HG03196 (cell line): Measurements from ENCODE around the gene RALGAPA1.
"Not testable (repeated sequence)": the region's sequence is repeated elsewhere in the genome, so short reads cannot be mapped to it uniquely, and the experiment has no call there.

Source experiments
- ATAC-seq: cut with Tn5 transposase; IDR thresholded peaks from one replicate; pipeline ENCODE4 v1.9.1; 2021; ENCODE audit not compliant: unreplicated experiment

The RALGAPA1 gene

GRCh38 chr14:35632271-35632670 is 176.8 kb downstream of the RALGAPA1 start:
- ATAC-seq = no peak

GRCh38 chr14:35631071-35631805 is 177.9 kb downstream of the RALGAPA1 start:
- ATAC-seq = no peak

DNA sequence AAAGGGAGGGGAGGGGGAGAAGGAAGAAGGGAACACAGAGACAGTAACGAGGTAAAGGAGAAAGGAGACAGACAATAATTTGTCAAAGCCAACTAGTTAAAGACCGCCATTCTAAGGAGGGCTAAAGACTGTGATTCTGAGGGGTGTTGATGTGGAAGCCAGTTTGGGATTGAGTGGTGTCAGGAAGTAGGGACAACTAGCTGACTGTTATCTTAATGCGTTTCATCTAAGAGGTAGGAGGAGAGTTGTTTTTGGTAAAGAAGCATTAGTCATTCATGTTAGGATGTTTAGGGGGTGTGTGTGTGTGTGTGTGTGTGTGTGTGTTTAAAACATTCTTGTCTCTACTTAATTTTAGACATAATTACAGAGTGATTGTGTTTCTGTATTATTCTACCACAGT is 180.1 kb downstream of the RALGAPA1 start:
- ATAC-seq = no peak

DNA sequence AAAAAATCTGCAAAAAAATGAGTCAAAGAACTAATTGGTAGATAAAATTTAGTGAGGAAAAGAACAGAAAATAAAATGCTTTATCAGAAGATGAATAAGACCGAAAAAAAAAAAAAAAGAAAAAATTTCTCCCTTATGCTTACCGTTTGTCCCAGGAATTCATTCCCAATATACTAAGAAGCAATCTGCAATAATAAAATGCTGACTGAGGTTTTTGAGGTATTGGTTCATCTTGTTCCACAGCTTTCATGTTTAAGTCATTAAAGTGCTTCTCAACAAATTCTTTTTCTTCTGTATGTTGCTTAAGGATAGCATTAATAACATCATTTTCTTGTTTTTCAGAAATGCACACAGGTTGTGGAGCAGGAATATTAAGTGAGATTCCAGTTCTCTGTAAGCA is 182.1 kb downstream of the RALGAPA1 start:
- ATAC-seq = not testable (repeated sequence)

DNA sequence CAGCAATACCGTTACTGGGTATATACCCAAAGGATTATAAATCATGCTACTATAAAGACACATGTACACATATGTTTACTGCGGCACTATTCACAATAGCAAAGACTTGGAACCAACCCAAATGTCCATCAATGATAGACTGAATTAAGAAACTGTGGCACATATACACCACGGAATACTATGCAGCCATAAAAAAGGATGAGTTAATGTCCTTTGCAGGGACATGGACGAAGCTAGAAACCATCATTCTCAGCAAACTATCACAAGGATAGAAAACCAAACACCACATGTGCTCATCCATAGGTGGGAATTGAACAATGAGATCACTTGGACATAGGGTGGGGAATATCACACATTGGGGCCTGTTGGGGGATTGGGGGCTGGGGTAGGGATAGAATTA is 187.1 kb downstream of the RALGAPA1 start:
- ATAC-seq = not testable (repeated sequence)

DNA sequence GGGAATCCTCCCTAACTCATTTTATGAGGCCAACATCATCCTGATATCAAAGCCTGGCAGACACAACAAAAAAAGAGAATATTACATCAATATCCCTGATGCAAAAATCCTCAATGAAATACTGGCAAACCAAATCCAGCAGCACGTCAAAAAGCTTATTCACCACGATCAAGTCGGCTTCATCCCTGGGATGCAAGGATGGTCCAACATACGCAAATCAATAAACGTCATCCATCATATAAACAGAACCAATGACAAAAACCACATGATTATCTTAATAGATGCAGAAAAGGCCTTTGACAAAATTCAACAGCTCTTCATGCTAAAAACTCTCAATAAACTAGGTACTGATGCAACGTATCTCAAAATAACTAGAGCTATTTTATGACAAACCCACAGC is 189.1 kb downstream of the RALGAPA1 start:
- ATAC-seq = not testable (repeated sequence)

DNA sequence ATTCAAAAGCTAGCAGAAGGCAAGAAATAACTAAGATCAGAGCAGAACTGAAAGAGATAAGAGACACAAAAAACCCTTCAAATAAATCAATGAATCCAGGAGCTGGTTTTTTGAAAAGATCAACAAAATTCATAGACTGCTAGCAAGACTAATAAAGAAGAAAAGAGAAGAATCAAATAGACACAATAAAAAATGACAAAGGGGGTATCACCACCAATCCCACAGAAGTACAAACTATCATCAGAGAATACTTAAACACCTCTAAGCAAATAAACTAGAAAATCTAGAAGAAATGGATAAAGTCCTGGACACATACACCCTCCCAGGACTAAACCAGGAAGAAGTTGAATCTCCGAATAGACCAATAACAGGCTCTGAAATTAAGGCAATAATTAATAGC is 189.6 kb downstream of the RALGAPA1 start:
- not testable (repeated sequence) for ATAC-seq

GRCh38 chr14:35617500-35617899 is 191.6 kb downstream of the RALGAPA1 start:
- ATAC-seq = no peak

- ATAC-seq = no peak
These were observed 201.7 kb downstream of the RALGAPA1 start for GRCh38 chr14:35607380-35607779.

DNA sequence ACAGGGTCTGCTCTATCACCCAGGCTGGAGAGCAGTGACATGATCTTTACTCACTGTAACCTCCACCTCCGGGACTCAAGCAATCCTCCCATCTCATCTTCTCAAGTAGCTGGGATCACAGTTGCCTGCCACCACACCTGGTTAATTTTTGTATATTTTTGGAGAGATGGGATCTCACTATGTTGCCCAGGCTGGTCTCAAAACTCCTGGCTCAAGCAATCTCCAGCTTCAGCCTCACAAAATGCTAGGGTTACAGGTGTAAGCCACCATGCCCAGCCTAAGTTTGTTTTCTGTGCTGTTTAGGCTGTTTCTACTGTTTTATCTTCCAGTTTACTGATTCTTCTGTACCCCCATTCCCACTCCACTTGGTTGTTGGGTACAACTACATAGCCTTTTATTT is 208.8 kb downstream of the RALGAPA1 start:
- ATAC-seq = no peak

DNA sequence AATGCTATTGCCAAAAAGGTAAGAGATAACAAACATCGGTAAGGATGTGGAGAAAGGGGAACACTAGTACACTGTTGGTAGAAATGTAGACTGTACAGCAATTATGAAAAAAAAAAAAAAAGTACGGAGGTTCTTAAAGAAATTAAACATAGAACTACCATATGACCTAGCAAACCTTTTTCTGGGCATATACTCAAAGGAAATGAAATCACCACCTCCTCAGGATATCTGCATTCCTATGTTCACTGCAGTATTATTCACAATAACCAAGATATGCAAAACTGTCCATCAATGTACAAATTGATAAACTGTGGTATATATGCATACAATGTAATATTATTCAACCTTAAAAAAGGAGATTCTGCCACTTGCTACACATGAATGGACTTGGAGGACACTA is 214.5 kb downstream of the RALGAPA1 start:
- no peak for ATAC-seq

DNA sequence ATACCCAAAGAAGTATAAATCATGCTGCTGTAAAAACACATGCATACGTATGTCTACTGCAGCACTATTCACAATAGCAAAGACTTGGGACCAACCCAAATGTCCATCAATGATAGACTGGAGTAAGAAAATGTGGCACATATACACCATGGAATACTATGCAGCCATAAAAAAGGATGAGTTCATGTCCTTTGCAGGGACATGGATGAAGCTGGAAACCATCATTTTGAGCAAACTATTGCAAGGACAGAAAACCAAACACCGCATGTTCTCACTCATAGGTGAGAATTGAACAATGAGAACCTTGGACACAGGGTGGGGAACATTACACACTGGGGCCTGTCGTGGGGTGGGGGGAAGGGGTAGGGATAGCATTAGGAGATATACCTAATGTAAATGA is 221.7 kb downstream of the RALGAPA1 start:
- not testable (repeated sequence) for ATAC-seq

DNA sequence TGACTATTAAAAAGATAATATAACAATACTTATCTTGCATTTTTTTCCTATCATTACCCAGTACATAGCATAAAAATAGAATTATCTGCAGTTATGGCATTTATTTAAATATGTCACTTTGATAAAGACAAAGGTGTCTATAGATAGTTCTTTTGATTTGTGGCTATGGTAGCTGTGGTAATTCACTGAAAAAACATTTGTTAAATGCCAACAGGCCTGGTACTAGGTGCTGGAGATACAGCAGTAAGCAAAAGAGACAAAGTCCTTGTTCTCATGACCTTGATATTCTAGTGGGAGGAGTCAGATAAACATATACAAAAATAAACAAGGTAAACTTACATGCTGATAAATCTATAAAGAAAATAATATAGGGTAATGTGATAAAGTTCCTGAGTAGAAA is 230.5 kb downstream of the RALGAPA1 start:
- ATAC-seq = no peak

DNA sequence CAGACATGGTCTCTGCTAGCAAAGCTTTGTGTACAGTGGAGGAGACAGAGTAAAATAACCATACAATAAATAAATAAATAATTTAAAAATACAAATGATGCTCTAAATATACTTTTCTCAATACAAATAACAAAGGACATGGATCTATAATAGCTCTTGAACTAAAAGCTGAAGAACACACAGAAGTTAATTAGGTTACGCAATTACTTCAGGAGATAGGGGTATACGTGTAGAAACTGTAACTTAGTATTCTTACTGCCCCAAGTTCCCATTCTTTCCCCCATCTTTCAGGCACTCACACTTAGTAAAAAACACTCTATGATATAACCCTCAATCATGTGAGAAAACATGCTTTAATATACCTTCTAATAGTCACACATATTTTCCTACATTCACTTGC is 231.0 kb downstream of the RALGAPA1 start:
- no peak for ATAC-seq

GRCh38 chr14:35576856-35577255 is 232.2 kb downstream of the RALGAPA1 start:
- ATAC-seq = no peak

- ATAC-seq = no peak
These were observed 232.8 kb downstream of the RALGAPA1 start for GRCh38 chr14:35576260-35576659.

- no peak for ATAC-seq
These were observed 235.2 kb downstream of the RALGAPA1 start for GRCh38 chr14:35573911-35574310.

DNA sequence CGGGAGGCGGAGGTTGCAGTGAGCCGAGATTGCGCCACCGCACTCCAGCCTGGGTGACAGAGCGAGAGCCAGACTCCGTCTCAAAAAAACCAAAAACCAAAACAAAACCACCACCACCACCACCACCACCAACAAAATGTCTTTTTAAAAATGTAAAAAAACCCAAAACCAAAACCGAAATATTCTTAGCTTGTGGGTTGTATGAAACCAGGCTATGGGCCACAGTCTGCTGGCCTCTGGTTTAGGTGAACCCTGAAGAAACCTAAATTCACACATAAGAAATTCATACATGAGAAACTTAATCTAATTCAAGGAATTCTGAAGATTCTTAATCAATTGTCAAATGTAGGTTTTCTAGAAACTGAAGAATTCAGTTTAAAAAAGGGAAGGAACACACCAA is 237.5 kb downstream of the RALGAPA1 start:
- no peak for ATAC-seq

GRCh38 chr14:35565871-35566464 is 243.1 kb downstream of the RALGAPA1 start:
- no peak for ATAC-seq

DNA sequence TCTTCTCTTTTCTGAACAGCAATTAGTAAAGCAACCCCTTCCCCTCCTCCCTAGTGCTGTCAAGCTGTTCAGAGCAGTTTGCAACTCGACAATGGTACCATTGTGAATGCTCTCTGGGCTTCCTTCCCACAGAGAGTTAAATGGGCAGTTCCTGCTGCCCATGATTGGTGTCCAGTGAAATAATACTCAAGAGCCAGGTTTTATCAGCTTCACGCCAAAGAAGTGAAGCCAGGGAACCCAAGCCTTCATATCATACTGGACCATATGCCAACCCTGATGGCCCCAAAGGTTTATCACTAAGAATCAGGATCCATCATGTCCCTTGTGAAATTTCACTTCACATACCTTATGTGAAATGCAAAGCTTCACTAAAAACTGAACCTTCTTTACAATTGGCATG is 250.4 kb downstream of the RALGAPA1 start:
- no peak for ATAC-seq

DNA sequence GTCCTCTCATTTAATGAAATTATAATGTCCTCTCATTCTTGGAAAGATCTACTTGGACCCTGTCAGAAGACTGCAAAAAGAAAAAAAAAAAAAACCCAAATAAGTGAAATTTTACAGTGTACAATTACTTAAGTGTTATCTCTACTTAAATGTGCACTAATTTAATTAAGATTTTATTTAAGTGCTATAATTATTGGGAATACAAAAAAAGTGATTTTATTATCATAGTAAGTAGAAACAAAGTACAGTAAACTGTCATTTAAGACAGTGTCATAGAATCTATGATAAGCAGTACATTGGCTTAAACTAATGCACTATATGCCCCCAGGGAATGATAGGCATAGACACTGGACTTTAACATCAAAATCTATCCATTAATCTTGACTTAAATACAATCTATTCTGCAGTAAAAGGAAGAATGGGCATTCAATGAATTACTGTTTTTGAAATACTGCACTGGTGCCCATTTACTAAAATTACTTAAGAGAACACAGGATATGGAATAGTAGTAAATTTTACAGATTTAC is 251.8 kb downstream of the RALGAPA1 start:
- ATAC-seq = no peak

DNA sequence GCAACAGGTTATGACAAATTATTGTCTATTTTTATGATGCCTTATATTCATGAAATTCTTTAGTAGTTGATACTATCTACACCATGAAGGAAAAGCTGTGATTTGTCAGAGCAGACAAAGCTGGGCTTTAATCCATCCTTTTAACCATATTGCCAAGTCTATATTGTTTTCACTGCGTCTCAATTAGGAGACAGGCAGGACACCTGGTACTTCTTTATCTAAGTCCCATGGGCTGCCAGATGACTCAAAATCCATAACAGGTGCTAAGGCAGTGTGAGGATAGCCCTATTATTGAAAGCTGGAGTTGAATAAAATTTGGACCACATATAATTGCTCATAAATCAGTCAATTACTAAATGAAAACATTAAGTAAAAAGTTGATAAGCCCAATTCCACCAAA is 252.5 kb downstream of the RALGAPA1 start:
- no peak for ATAC-seq

- ATAC-seq = no peak
These were observed 255.3 kb downstream of the RALGAPA1 start for GRCh38 chr14:35553808-35554207.
